ENCODE data around the gene GREB1. TPM values are rescaled to one million over a fixed set of nuclear protein-coding genes. Genes with fewer than 3 reads are reported as not detected.

The GREB1 gene
- total RNA-seq, 1 donor from 2014 or later: 0.30 TPM

DNA sequence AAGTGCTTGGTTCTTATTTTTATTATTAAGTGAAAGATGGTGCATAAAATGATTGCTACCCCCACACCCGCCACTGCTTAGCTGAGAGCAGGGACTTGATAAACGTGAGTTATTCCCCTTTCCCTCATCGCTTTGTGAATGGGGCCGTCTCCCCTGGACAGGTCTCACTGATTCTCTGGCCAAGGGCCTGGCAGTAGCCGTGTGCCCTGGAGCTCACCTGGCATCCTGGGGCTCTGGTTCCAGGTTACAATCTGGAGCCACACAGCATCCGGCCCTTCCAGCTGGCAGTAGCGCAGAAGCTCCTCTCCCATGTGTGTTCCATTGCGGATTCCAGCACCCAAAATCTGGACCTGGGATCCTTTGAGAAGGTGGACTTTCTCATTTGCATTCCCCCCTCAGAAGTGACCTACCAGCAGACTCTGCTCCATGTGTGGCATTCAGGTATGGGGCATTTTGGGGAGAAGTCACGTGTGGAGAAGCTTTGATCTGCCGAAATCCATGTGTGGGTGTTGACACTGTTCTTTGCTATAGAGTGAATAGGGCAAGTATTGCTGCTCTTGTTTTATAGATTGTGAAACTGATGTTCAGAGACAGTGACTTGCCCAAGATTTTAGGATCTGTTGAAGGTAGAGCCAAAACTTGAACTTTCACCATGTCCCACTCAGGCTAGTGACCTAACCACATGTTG, 63.8 kb downstream of the GREB1 start:
- intact Hi-C loops (cut with micrococcal nuclease): no loop called here

DNA sequence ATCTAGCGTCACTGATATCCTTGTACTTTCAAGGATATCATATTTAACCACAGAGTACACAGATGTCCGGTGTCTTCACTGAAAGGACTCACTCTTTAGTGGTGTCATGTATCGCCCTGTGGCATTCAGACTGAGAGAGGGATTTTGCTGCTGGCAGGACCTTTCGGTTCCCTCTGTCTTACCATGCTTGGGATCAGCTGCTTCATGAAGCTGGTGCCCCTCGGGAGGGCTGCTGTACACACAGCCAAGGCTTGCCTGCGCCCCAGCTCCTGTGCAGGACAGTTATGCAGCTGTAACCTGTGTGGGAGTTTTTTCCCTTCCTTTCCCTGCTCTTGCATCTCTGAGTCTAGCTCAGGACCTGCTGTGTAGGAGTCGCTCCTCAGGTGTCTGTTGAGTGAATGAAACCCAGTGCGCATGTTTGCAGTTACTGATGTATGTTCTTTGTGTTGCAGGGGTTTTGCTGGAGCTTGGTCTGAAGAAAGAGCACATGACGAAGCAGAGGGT, 64.4 kb downstream of the GREB1 start:
- intact Hi-C loops (cut with micrococcal nuclease): no loop called here

DNA sequence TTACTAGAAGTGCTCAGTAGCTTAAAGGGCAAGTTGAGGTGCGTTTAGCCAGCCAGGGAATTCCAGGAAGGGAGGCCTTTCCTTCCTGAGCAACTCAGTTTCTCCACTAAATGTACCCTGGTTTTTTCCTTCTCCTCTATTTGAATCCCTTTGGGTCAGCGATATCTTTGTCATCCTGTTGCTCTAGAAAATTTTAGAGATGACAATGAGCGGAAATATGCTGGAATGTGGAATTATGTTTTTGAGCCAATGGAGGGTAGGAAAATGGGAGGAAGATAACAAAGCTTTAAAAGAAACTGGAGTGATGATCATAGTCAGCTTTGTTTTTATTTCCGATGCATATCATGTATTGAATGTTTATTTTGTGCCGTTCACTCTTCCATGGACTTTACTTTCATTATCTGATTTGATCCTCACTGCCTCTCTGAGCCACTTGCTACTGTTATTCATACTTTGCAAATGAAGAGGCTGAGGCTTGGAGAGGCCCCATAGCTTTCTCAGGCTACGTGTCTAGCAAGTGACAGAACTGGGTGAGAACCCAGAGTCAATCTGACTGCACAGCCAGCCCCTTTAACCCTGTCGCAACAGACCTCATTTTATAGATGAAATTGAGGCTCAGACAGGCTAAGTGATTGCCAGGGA, 68.8 kb downstream of the GREB1 start:
- intact Hi-C loops (cut with micrococcal nuclease): no loop called here

DNA sequence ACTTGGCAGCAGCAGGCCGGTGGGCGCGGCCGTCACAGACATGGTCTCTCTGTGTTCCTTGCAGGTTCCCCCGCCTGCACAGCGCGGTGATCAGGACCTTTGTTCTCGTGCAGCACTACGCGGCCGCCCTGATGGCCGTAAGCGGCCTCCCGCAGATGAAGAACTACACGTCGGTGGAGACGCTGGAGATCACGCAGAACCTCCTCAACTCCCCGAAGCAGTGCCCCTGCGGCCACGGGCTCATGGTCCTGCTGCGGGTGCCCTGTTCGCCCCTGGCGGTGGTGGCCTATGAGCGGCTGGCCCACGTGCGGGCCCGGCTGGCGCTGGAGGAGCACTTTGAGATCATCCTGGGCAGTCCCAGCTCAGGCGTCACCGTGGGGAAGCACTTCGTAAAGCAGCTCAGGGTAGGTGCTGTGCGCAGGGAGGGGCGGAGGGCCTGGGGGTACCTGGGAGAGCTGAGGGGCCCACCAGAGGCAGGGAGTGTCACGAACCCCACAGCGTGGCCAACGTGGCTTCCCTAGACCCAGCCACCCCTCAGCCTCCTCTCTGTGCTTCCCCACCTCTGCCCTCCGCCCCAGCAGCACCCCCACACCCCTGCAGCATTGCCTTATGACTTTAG, 76.9 kb downstream of the GREB1 start:
- intact Hi-C loops (cut with micrococcal nuclease): no loop called here

DNA sequence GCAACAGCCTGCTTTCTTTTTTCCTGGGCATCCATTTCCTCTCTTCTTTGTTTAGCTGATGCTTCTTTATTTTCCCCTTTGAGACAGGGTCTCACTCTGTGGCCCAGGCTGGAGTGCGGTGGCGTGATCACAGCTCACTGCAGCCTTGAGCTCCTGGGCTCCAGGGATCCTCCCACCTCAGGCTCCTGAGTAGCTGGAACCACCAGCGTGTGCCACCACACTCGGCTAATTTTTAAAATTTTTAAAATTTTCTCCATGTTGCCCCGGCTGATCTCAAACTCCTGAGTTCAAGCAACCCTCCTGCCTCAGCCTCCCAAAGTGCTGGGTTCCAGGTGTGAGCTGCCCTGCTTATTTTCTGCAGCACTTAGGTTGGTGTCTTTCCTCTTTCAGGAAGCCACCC, 77.4 kb downstream of the GREB1 start:
- intact Hi-C loops (cut with micrococcal nuclease): no loop called here

DNA sequence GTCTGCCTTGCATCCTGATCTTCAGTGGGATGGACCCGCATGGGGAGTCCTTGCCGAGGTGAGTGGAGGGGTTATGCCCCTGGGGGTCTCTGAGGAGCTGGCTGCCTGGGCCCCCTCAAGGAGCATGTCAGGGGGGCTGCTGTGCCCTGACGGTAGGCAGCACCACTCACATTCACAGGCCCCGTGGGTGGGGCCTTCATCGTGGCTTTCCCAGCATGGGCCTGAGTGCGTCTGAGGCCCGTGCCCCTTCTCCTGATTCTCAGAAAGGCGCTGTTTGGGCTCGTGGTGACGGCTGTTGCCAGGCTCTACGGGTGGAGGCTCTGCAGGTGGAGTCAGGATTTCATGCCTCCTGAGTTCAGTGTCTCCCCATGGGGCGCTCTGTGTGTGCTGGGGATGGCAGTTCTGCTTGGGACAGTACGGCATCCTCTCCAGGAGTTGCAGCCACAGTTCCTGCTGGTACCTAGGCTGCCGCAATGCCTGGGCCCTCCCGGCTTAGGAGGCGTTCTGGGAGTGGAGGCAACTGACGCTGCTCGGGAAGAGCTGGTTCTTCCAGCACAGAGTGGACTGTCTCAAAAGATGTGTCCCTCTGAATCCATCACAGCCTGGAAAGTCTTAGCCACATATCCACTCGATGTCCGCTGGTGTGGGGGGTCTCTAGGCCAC, 78.8 kb downstream of the GREB1 start:
- intact Hi-C loops (cut with micrococcal nuclease): no loop called here

DNA sequence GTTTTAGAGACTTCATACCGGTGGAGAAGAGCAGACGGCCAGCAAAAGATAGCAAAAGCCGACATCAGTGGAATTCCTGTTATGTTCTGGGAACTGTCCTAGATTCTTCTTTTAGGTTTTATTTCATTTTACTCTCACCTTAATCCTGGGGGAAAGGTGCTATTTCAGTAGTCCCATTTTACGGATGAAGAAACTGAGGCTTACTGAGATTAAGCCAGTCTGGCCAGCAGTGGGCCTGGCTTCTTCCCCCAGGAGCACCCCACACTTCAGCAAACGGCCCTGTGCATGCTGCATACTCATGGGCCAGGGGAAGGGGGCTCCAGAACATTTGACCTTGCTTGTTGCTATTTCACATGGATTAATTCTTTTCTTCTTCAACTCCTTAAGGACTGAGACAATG, 79.5 kb downstream of the GREB1 start:
- intact Hi-C loops (cut with micrococcal nuclease): no loop called here

DNA sequence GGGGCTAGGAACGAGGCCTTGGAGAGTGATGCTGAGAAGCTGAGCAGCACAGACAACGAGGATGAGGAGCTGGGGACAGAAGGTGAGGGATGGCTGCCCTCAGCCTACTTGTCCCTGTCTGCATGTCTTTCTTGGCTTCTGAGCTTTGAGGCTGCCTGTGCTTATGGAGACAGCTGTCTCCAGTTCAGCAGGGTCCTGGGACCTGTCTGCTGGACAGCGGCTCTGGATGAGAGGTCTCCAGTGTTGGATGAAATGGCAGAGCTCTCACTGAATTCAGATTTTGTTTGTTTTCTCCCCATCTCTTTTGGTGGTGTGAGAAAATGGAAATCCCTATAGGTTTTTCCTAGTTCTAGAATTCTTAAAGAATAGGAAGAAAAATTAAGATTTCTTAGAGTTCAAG, 81.4 kb downstream of the GREB1 start:
- intact Hi-C loops (cut with micrococcal nuclease): no loop called here

DNA sequence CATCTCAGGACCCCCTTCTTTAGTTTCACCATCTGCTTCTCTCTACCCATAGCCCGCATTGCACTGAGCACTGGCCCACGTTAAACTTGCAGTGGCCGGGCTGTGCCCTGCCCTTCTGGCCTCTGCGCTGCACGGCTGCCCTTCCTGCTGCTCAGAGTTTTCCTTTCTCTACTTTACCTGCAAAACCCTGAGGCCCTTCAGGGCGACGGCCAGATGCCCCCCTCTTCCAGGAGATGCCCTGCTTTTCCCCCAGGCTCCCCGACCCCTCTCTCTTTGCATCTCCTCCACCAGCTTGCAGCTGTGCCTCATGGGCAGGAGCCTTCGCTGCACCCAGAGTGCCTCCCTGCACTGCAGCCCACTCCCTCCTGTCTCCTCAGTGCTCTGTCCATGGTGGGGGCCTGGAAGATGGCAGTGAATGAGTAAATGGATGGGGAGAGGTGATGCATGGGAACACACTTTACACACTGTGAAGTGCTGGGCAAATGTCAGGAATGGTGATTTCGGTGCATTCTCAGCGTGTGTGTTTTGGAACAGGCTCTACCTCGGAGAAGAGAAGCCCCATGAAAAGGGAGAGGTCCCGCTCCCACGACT, 82.3 kb downstream of the GREB1 start:
- intact Hi-C loops (cut with micrococcal nuclease): no loop called here

DNA sequence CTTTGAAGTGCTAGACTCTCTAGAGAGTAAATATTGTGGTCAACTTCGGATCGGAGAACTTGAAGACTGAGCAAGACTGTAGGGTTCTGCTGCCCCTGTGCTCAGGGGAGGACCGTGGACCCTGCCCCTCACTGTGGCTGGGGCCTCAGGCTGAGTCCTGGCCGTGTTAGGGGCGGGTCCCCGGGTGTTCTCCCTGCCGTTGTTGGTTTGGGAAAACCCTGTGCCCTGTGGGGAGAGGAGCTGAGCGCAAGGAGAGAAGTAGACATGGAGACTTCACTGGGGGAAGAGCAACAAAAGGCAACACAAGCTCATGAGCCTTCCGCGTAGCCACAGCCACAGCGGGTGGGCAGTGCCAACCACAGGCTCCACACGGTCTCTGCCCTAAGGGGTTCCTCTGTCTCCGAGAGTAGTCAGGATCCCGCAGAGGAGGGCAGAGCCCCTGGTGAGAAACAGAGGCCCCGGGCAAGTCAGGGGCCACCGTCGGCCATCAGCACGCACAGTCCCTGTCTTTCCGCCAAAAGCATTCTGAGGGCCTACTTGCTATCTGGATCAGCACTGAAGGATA, 83.1 kb downstream of the GREB1 start:
- intact Hi-C loops (cut with micrococcal nuclease): no loop called here

DNA sequence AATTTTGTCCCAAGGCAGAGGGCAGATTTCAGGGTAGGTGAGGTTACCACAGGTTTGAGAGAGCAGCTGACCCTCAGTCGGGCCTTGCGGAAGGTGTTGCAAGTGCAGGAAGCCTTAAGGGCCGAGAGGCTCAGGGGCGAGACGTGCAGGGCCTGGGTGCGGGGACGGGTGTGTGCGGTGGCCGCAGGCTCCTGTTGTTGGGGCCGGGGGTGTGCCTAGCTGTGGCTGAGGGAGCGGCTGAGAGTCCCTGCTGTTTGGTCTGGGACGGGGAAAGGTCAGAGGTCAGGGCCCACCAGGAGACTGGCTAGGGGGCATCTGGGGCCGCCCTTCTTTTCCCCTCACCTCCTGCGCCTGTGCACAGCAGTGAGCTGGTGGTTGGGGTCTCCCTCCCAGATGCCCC, 83.7 kb downstream of the GREB1 start:
- intact Hi-C loops (cut with micrococcal nuclease): no loop called here

DNA sequence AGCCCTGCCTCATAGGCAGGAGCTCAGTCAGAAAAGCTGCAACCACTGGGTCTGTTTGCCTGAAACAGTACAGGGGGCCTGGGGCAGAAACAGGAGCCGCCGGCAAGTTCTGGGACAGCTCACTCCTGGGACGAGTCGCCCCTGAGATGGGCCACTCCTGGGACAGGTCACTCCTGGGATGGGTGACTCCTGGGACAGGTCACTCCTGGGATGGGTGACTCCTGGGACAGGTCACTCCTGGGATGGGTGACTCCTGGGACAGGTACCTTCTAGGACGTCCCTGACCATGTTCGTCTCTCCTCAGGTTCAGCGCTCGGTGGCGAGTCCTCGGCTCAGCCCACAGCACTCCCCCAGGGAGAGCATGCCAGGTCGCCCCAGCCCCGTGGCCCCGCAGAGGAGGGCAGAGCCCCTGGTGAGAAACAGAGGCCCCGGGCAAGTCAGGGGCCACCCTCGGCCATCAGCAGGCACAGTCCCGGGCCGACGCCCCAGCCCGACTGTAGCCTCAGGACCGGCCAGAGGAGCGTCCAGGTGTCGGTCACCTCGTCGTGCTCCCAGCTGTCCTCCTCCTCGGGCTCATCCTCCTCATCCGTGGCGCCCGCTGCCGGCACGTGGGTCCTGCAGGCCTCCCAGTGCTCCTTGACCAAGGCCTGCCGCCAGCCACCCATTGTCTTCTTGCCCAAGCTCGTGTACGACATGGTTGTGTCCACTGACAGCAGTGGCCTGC, 84.3 kb downstream of the GREB1 start:
- intact Hi-C loops (cut with micrococcal nuclease): no loop called here

DNA sequence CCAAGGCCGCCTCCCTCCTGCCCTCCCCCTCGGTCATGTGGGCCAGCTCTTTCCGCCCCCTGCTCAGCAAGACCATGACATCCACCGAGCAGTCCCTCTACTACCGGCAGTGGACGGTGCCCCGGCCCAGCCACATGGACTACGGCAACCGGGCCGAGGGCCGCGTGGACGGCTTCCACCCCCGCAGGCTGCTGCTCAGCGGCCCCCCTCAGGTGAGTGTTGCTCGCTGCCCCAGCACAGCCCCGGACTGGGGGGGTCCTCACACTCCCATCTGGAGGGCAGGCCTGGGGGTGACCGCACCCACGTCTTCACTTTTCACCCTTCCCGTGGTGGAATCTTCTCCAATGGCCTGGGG, 84.8 kb downstream of the GREB1 start:
- intact Hi-C loops (cut with micrococcal nuclease): no loop called here

DNA sequence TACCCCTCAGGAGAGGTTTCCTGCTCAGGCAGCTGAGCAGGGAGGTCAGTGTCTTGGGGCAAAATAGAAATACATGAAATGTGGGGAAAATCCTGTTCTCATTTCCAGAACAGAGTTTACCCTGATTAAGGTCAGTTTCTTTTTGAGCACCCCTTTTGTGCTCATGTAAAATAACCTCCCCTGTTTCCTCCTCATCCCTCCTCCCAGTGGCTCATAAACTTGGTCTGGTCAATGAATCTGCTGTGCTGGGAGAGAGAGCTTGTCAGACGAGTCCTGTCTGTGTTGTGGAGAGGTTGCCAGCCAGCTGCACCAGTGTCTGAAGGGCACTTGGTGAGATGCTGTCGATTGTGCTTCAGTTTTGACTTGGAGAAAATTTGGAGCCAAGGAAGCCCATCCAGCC, 87.6 kb downstream of the GREB1 start:
- intact Hi-C loops (cut with micrococcal nuclease): no loop called here

DNA sequence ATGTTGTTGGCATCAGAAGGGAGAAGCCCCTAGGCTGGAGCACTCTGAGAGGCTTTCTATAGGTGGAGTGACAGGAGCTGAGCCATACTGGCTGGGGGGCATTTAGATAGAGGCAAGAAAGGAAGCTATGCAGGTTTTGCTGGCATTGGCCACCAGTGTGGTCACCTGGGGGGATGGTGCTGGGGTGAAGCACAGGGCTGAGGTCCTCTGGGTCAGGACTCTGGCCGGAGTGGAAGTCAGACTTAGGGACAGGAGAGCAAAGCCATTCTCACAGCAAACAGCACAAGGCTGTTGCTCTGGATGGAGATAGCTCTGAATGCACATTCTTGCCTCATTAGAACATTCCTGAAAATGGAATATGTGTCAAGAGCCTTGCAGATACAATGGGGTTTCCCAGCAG, 88.8 kb downstream of the GREB1 start:
- intact Hi-C loops (cut with micrococcal nuclease): no loop called here

DNA sequence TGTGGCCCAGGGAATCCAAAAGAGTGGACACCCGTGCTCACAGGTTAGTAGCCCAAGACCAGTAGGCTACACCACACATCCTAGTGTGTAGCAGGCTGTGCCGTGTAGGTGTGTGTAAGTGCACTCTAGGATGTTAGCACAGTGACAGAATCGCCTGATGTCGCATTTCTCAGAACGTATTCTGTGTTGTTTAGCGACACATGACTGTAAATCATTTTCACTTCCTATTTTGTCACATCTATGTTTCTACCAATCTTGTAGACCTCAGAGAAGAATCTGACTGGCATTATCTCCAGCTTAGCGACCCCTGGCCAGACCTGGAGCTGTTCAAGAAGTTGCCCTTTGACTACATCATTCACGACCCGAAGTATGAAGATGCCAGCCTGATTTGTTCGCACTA, 91.0 kb downstream of the GREB1 start:
- intact Hi-C loops (cut with micrococcal nuclease): no loop called here

DNA sequence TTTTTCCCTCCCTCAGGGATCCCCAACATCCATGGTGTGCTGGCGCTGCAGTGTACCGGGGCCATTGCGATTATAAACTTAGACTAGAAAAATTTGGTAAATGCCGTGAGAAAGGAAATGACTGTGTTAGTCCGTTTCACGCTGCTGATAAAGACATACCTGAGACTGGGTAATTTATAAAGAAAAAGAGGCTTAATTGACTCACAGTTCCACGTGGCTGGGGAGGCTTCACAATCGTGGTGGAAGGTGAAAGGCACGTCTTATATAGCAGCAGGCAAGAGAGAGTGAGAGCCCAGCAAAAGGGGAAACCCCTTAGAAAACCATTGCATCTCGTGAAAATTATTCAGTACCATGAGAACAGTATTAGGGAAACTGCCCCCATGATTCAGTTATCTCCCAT, 91.8 kb downstream of the GREB1 start:
- intact Hi-C loops (cut with micrococcal nuclease): no loop called here

DNA sequence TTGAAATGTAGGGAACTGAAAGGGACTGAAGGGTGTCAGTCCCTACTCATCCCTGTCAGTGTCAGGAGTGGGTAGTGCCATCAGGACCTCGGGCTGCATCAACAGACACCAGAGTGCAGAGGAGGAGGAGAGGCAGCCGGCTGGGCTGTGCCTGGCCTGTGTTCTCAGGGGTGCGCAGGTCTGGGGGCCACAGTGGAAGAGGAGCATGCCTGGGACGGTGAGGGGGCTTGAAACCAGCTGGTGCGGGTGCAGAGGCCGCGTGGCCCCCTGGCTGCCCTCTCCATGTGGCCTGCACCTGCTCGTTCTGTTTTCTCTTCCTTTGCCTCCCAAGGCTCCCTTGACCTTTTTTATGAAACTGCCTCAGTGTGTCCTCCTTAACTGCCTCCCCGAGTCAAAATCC, 94.8 kb downstream of the GREB1 start:
- intact Hi-C loops (cut with micrococcal nuclease): no loop called here

DNA sequence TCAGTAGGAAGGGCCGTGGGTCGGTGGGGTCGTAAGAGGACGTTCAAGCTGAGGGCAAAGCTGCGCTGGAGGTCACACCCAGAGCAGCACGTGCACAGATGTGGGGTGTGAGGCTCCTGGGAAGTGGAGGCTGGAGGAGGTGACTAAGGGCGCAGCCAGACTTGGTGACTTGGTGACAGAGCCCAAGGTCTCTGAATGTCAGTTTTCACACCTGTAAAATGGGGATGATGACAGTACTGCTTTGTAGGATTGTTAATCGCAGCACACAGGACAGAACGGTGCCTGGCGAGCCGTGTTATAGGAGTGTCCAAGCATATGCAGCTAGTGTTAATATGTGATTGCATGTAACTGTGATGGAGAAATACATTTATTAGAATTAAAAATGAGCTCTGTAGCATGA, 95.4 kb downstream of the GREB1 start:
- intact Hi-C loops (cut with micrococcal nuclease): no loop called here

DNA sequence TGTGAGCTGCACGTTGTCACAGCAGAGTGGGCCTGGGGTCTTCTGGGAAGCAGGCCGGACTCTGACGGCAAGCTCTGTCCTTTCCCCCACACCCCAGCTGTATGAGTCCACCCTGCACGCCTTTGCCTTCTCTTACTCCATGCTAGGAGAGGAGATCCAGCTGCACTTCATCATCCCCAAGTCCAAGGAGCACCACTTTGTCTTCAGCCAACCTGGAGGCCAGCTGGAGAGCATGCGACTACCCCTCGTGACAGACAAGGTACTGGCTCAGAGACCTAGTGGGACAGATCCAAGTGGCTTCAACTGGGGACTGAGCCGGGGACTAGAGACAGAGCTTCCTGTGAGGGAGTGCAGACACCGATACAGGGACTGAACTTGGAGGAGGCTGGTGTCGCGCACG, 96.0 kb downstream of the GREB1 start:
- intact Hi-C loops (cut with micrococcal nuclease): no loop called here

DNA sequence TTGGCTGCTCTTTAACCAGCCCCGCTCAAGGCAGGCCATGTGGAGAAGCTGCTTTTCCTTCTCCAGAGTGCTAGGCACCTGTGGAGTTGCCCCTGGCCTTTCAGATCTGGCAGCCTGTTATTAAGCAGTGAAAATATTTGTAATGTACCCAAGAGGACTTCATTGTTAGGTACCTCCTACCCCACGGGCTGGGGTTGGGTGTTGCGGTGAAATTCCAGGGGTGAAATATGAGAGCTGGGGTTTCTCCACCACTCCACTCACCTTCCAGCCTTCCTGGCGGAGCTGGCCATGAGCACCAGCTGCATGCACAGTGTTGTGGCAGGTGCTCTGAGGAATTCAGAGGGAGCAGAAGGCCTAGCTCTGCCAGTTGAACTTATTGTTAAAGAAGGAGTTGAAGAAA, 97.0 kb downstream of the GREB1 start:
- intact Hi-C loops (cut with micrococcal nuclease): no loop called here
